22Rv1 (cell line): ENCODE results near the gene ZFP69B.
"Not testable (repeated sequence)": the region's sequence is repeated elsewhere in the genome, so short reads cannot be mapped to it uniquely, and the experiment has no call there.

Experiments used
- H3K27ac ChIP-seq: fragments of 450-650 bp; 2 replicates; pipeline ENCODE4 v1.5.1; 2017
- ZFX ChIP-seq: fragments of 450-650 bp; IDR thresholded peaks from 2 replicates; pipeline ENCODE4 v1.6.1; 2017; ENCODE audit warnings: antibody characterized with exemption, borderline replicate concordance
- TF ChIP-seq, protein P1 (sequence below): fragments of 450-650 bp; IDR thresholded peaks from 2 replicates; pipeline ENCODE4 v1.5.1; 2017; ENCODE audit warnings: mild to moderate bottlenecking

Gene ZFP69B

GRCh38 chr1:40475268-40475667 is 25.0 kb downstream of the ZFP69B start:
- H3K27ac ChIP-seq: no peak overlapping the region
- no peak for TF ChIP-seq ZFX
- TF ChIP-seq, protein P1, sequence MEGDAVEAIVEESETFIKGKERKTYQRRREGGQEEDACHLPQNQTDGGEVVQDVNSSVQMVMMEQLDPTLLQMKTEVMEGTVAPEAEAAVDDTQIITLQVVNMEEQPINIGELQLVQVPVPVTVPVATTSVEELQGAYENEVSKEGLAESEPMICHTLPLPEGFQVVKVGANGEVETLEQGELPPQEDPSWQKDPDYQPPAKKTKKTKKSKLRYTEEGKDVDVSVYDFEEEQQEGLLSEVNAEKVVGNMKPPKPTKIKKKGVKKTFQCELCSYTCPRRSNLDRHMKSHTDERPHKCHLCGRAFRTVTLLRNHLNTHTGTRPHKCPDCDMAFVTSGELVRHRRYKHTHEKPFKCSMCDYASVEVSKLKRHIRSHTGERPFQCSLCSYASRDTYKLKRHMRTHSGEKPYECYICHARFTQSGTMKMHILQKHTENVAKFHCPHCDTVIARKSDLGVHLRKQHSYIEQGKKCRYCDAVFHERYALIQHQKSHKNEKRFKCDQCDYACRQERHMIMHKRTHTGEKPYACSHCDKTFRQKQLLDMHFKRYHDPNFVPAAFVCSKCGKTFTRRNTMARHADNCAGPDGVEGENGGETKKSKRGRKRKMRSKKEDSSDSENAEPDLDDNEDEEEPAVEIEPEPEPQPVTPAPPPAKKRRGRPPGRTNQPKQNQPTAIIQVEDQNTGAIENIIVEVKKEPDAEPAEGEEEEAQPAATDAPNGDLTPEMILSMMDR: no peak

- TF ChIP-seq, protein P1: no peak
- TF ChIP-seq ZFX: no peak
- H3K27ac ChIP-seq: no peak within 1 kb of the TSS
Measured at GRCh38 chr1:40476924-40477677, 26.8 kb downstream of the ZFP69B start, which contains the start of gene ZFP69. TSS of gene ZFP69 (plus strand) at chr1:40477290. CDS start at chr1:40479362, 2,072 bp downstream.

DNA sequence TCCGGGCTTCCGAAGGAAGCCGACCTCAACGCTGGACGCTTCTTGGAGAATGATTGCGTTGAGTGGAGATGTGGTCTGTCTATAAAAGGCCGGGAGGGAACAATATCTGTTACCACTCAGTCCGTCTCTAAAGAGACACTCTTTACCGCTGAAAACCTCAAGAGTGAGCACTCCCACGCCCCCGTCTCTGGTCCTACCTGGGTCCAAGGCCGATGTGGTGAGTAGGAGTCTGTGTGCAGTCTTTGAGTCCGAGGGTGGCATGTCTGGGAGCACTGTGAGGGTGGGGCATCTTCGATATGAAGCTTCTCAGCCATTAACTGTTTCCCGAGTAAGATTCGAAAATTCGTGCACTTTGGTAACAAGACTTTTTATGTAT is 27.4 kb downstream of the ZFP69B start:
- no peak overlapping the region for H3K27ac ChIP-seq

GRCh38 chr1:40478276-40478675 is 28.0 kb downstream of the ZFP69B start:
- no peak overlapping the region for H3K27ac ChIP-seq
- no peak for TF ChIP-seq ZFX
- TF ChIP-seq, protein P1: no peak

More for the DNA sequence above, 27.4 kb downstream of the ZFP69B start:
- no peak for TF ChIP-seq ZFX
- TF ChIP-seq, protein P1: no peak

- H3K27ac ChIP-seq: no peak overlapping the region
- TF ChIP-seq, protein P1: no peak
- TF ChIP-seq ZFX: no peak
Measured at GRCh38 chr1:40479156-40479555, 28.9 kb downstream of the ZFP69B start.

DNA sequence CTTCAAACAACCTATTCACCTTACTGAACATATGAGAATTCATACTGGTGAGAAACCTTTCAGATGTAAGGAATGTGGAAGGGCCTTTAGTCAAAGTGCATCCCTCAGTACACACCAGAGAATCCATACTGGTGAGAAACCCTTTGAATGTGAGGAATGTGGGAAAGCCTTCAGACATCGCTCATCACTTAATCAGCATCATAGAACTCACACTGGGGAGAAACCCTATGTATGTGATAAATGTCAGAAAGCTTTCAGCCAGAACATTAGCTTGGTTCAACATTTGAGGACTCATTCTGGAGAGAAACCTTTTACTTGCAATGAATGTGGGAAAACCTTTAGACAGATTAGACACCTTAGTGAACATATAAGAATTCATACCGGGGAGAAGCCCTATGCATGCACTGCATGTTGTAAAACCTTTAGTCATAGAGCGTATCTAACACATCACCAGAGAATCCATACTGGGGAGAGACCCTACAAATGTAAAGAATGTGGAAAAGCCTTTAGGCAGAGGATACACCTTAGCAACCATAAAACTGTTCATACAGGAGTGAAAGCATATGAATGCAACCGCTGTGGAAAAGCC is 45.1 kb downstream of the ZFP69B start:
- TF ChIP-seq, protein P1: no peak
- TF ChIP-seq ZFX: no peak
- H3K27ac ChIP-seq: no peak overlapping the region

DNA sequence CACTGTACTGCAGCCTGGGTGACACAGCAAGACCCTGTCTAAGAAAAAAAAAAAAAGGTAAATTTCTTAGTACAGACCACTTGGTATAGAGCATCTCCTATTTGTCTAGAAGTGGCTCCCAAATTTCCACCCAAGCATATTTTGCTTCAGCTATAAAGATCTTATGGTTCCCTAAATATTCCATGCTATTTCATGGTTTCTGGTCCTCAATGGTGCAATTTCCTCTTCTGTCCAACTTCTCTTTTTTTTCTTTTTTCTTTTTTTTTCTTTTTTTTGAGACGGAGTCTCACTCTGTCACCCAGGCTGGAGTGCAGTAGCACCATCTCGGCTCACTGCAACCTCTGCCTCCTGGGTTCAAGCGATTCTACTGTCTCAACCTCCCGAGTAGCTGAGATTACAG is 52.4 kb downstream of the ZFP69B start:
- not testable (repeated sequence) for H3K27ac ChIP-seq
